TTC549 (cell line): Measurements from ENCODE around the gene EBF4.
"Not testable (repeated sequence)": the region's sequence is repeated elsewhere in the genome, so short reads cannot be mapped to it uniquely, and the experiment has no call there.

ENCODE experiments used
- FAIRE-seq: peaks from 2 replicates; lab custom pipeline; 2012; peaks lifted over from hg19 to GRCh38; lab: Jason Lieb, UNC

Gene EBF4

DNA sequence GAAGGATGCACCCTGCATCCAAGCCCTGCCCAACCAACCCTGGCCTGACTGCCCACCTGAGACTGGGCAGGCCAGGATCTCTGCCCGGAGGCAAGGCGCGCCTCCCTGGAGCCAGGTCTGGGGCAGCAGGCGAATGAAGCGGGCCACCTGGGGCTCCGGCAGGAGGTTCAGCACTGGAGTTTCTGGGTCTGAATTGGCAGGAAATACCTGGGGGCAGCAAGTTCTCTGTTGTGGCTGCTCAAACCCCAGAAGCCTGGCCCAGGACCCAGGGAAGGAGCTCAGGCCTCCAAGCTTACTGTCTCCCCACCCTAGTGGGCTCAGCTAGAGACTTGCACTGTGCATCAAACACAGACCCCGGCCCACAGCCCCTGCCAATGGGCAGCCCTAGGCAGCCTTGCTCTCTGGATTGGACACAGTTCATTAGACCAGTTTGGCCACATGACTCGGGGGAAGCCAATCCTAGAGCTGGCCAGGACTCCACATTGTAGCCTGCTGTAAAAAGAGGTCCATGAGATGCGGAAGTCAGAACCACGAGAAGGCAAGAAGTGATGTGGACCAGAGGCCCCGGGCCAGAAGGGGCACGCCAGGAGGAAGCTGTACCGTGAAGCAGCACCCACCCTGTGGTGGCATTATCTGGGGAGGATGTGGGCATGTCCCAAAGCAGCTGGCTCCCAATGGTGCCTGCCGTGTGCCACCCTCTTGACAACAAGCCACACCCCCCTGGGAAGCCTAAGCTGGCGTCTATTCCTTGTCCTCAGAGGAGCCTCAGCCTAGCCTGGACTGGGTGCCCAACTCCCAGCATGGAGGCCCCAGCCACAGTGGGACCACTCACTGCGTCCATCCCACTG, 104.8 kb downstream of the EBF4 start:
- FAIRE-seq: no peak

DNA sequence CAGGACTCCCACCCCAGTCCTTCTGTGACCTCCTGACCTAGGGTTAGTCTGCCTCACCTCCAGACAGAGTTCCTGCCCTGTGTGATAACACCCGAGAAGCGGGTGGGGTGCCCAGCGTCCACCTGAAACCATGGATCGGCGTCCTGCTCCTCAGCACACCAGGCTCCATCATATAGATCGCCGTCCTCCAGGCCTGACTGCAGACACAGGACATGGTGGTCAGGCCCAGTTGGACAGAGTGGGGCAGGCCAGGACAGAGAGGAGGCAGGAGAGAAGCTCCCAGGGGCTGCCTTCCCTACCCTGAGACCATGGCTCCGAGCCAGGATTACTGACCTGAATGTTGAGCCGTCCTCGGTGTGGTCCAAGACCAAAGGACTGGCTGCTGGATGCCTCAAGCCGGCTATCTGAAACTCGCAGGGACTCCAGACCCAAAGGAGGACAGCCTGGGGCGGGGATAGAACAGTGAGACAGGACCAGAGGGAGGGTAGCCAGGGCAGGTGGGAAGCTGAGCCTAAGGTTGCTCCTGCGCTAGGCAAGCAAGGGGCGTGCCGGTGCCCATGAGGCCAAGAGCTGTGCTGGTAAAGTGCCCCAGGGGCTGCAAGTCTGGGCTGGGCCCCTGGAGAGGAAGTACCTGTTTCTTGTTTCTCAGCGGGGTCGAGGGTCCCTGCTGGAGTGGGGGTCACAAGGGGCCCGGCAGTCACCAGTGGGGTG, 105.7 kb downstream of the EBF4 start:
- no peak for FAIRE-seq

DNA sequence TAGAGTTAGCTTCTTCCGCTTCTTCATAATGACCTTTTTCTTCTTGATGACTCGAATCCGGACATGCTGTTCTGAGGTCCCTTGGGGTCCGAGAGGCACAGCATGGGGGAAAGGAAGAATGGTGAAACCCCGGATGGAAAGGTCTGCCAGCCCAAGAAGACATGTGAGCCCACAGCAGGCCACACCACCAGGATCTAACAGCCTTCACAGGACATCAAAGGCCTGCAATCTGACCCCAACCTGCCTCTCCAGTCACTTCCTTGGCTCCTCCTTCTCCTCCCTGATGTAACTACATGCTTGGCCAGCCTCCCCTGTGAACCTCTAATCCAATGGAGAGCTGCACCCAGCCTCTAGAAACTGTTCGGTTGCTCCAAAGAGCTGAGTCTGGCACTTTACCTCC, 106.2 kb downstream of the EBF4 start:
- no peak for FAIRE-seq

DNA sequence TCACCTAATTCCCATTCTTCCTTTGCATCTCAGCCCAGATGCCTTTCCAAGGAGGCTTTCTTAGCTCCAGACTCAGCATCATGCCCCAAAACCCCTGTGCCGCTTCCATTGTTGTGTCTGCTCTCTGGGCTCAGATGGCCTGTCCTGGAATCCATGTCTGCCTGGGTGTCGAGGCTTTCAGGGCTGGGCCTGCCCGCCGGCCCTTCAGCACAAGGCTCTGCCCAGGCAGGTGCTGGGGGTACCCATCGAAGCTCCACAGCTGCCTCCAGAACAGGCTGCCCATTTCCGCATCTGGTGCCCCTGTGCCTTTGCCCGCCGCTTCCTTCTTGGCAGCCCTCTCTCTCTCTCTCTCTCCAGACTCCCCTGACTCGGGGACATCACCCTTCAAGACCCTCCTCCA, 106.7 kb downstream of the EBF4 start:
- no peak for FAIRE-seq

DNA sequence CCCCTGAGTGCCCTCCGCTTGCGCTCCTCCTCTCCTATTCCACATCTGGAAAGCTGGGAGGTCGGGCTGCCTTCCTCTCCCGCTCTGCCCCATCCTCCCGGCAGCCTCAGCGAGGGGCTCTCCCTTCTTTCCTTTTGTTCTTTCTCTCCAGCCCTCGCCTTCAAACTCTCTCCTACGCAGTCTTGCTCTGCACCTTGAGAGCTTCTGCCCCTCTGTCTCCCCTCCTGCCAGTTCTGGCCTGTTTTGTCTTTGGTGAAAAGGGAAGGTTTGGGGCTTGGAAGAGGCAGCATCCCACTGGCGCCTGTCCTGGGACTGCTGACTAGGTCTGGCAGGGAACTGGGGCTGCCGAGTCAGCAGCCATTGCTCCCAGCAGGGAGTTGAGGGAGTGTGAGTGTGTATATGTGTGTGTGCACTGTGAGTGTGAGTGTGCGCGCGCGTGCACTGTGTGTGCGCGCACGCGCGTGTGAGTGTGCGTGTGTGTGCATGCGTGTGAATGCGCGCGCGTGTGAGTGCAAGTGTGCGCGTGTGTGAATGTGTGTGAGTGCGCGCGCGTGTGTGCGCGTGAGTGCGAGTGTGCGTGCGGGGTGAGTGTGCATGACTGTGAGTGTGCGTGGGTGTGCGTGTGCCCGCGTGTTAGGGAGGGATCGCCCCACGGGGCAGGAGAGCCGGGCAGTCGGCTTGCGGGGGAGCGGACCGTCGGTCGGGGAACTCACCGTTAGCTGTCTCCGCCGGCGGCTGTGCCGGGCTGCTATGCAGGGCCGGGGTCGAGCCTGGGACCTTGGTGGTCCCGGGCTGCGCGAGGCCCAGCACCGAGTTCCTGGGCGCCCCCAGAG, 107.3 kb downstream of the EBF4 start:
- no peak for FAIRE-seq

DNA sequence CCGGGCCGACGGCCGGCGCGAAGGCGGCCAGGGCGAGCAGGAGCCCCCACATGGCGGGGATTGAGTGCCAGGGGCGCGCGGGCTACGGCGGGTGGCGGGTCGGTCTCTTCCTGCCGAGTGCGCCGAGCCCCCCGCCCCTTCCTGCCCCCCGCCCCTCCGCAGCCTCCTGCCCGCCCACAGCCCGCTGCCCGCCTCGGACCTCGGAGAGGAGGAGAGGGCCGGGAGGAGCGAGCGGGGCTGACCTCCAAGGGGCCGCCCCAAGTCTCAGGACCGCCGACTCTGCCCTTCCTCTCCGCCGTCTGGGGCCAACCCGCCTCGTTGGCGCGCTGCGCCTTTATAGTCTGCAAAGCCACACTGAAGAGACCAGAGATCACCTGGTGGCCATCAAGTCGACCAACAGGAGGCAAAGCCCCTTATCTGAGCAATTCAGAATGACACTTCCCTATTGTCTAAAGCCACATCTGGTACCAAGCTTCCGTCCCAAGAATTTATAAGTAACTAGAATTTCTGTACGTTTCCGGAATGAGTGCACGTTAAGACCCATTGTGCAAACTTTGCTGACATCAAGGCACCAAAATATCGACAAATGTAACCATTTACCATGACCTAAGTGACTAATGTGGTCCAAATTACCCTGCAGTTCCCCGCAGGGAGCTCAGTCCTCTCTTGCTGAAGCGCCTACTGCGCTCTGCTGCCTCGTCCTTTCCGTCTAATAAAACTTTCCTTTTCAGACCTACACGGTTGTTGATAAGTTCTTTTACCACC, 108.1 kb downstream of the EBF4 start, which contains the start of gene CPXM1:
TSS of gene CPXM1 (minus strand) at position 107 of the 765 bp plus-strand sequence. CDS start at position 52, 55 bp downstream.
- no peak for FAIRE-seq

DNA sequence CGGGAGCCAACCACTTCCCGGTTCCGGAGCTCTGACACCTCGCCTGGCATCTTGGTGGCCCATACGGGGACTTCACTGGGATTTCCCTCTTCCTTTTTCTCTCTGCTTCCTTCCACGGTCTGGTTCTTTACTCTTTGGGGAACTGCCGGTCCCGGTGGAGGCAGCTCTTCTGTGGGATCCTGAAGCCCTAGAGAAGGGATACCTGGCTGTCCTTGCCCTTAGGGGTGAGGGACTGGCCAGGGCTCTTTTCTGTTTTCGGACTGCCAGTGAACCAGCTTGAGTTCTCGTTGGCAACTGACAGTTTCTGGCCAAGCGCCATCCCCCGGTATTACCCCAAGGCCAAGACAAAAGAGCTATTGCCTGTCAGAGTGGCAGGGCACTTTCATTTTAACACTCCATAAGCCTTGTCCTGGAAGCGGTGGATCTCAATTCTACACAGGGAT, 108.7 kb downstream of the EBF4 start:
- no peak for FAIRE-seq

DNA sequence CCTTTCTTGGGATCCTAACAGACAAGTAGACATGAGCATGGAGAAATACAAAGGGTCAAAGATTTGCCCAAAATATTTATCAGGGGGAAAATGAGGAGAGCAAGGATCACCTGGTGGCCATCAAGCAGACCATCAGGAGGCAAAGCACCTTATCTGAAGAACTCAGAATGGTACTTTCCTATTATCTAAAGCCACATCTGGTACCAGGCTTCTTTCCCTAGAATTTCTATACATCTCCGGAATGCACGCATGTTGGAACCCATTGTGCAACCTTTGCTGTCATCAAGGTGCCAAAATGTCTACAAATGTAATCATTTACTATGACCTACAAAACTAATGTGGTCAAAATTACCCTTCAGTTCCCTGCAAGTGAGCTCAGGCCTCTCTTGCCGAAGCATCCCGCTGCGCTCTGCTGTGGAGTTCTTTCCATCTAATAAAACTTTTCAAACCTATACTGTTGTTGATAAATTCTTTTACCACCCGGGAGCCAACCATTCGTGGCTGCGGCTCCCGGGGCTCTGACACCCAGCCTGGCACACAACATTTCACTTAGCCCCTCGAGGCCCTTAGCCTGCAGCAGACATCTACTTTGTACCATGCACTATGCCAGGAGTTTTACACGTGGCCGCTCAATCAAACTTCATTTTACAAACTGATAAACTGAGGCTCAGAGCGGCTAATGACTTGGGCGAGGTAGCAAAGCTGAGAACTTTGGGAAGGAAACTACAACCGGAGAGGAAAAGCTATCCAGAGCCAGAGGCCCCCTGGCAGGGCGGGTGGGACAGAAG, 111.7 kb downstream of the EBF4 start:
- FAIRE-seq: no peak

DNA sequence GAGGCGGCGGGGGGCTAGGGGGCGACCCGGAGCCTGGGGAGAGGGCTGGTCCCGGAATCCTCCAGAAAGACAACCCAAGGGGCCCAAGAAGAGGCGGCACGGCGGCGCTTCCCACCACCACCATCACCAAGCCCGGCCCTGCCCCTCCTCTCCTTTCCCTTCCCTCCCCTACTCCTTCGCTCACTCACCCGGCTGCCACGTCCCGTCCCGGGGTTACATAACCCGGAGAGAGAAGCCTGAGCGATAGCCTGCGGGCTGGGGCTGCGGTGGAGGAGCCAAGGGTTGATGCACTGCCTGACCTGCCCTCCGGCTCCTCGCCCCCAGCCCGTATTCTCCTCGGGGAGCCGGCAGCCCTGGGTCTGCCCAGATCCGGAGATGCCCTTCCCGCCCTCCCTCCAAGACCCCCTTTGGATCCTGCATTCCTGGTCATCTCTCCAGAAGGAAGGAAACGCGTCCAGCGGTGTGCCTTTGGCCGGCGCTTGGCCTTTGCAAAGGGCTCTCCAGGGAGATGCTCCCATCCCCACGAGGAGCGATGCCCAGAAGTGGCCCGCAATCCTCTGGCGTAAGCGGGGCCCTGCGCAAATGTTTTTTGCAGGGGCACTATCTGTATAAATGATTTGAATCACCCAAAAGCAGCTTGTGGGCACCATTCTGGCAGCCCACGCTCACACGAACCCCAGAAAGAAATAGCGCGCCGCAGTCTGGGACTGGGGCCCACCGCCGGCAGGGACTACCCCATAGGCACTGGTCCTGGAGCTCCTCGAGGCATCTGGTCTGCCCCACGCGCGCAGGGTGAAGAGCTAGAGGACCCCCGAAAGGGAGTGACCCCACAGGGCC, 112.5 kb downstream of the EBF4 start:
- no peak for FAIRE-seq

DNA sequence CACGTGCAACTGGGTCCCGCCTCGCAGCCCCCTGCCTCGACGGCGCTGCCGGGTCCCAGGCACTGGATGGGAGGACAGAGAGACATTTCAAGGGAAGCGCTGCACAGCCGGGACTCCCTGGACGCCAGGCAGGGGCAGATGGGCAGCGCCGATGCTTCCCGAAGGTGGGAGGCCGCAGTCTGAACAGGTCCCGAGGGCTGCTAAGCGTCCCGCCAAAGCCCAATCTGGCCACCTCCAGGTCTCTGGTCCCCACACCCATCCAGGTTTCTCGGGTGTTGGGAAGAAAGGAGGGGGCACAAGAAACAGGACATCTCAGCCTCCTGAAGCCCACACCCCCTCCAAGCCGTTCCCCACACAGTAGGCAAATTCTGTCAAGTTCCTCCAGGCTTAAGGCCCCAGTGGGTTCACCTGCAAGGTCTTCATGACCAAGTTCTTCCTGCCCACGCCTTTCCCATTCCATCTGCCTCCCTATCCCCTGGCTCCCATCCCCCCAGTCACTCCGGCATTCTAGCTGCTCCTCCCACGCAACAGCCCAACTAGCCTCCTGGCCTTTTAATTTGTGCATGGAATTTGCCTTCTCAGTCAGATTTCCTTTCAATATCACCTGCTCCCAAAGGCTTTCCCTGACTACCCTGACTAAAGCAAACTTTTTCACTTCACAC, 113.2 kb downstream of the EBF4 start:
- FAIRE-seq: no peak

DNA sequence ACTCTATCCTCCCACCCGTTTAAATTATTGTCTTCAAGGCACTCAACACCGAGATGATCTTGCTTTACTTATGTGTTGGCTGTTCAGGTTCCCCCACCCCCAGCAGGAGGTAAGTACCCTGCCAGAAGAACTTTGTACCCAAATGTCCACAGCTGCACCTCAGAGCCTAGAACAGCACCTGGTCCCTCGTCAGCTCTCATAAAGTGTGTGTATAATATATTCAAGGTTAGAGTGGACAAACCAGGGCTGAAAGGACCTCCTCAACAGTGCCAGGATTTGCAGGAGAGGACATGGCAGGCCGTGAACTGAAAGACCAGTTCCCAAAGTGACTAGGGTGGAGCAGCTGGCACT, 113.7 kb downstream of the EBF4 start:
- FAIRE-seq: no peak

DNA sequence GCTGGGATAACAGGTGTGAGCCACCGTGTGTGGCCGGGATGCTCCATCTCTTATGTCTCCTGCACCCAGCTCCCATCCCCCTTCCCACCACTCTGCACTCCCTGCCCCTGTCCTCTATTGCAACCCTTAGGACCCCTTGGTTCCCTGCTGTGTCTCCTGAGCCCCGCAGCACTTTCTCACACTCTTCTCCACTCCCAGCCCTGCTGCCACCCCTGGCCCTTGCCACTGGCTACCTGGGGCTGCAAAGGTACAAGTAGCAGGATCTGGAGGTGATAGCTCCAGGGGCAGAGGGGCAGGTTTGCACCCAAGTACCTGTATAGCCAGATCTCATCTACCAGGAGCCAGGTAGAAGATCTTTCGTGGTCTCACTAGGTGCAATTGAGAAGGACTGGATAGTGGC, 114.4 kb downstream of the EBF4 start:
- FAIRE-seq: no peak

DNA sequence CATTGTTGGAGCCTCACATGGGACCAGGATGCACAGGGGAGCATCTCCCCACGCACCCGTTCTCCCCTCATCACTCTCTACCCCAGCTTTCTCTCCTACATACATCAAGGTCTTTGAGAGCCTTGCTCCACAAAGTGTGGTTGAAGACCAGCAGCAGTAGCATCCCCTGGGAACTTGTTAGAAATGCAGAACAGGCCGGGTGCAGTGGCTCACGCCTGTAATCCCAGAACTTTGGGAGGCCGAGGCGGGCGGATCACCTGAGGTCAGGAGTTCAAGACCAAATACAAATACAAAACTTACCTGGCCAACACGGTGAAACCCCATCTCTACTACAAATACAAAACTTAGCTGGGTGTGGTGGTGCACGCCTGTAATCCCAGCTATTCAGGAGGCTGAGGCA, 115.3 kb downstream of the EBF4 start:
- FAIRE-seq: not testable (repeated sequence)

DNA sequence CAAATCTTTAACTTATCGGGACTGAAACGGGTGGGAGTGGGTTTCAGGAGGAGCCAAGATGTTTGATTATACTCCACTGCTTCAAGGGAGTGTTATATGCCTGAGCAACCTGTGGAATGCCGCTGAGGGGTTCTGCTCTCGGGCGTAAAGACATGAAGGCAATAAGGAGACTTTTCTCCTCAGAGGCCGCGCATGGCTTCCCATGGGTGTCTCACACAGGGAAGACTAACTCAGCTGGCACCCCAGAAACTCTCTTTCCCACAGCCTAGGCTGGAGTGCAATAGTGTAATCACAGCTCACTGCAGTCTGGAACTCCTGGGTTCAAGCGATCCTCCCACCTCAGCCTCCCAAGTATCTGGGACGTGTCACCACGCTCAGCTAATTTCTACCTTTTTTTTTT, 117.1 kb downstream of the EBF4 start:
- no peak for FAIRE-seq
